Measurements from ENCODE around the gene RAPGEF4. TPM values are rescaled to one million over a fixed set of nuclear protein-coding genes. Genes with fewer than 3 reads are reported as not detected.
A peak's percentile ranks its signal among the peaks of the same experiment; 100 is the strongest.
"Not testable (repeated sequence)": the region's sequence is repeated elsewhere in the genome, so short reads cannot be mapped to it uniquely, and the experiment has no call there.

RAPGEF4 gene
- total RNA-seq, 1 donor from 2014 or later = 14.2 TPM

GRCh38 chr2:173028671-173029070 is 293.0 kb downstream of the RAPGEF4 start:
- no peak for DNase-seq (ENCODE audit: low read depth in 2 of 2)

GRCh38 chr2:173030561-173031490 is 295.2 kb downstream of the RAPGEF4 start:
- DNase-seq (ENCODE audit: low read depth in 2 of 2) = no peak

DNA sequence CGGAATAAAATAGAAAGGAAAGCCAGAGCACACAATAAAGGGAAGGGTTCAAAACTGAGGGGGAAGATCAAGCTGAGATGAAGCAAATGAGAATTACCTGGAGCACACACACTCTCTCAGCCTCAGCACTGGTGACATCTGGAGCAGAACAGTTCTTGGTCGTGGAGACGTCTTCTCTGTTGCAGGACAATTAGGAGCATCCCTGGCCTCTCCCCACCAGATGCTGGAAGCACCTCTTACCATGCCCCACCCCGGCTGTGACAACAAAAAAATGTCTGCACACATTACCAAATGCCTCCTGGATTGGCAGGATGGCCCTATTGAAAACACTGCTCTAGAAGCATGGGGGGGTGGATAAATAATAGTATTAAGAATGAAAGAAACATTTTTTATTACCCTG is 296.4 kb downstream of the RAPGEF4 start:
- no peak for DNase-seq (ENCODE audit: low read depth in 2 of 2)

GRCh38 chr2:173033084-173033483 is 297.4 kb downstream of the RAPGEF4 start:
- no peak for DNase-seq (ENCODE audit: low read depth in 2 of 2)

DNA sequence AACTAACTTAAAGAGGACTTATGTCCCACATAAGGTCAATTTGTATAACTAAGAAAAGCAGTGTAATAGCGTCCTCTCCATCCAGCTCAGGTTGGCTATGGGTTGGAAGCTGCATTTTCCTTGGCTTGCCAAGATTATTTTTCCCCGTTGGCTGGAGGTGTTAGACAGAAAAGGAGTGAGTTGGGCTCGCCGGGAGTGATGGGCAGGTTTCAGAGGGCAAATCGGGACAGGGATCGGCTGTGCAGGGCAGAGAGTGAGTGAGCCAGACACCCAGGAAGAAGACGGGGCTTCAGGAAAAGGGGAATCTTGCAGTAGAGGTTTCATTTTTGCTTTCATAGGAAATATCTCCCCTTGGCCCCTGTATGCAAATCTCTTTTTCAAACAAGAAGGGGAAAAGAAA is 298.5 kb downstream of the RAPGEF4 start:
- no peak for DNase-seq (ENCODE audit: low read depth in 2 of 2)

DNA sequence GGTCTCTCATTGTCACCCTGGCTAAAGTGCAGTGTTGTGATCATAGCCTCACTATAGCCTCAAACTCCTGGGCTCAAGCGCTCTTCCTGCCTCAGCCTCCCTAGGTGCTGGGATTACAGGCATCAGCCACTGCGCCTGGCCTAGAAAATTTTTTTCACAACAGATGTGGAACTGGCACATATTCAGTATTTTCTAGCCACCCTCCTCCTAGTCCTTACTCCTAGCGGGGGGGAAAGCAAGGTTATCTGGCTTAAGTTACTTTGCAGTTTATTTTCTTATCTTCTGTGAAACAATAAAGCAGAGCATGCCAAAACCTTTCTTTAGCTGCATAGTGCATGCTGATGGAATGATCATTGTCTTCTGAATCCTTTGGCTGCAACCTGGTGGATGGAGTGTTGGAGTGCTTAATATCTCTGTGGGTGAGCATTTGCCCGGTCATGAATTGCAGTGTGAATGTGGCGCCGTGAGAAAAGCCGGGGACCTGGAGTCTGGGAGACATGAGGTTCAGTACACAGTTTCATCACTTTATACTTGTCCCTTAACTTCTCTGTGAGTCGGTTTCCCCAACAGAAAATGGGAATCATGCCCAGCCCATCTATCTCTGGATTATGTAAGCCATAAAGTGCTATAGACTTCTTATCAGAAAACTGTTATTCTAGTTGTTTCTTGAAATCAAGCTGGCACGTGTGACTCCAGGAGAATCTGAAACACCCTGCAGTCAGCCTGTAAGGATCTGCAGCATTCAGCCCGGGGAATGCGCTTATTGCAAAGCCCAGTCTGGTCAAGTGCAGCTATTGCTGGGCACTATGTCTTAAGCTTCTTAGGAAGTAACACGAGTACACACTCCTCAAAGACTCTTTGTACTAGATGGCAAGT is 301.8 kb downstream of the RAPGEF4 start:
- DNase-seq (ENCODE audit: low read depth in 2 of 2) = no peak

DNA sequence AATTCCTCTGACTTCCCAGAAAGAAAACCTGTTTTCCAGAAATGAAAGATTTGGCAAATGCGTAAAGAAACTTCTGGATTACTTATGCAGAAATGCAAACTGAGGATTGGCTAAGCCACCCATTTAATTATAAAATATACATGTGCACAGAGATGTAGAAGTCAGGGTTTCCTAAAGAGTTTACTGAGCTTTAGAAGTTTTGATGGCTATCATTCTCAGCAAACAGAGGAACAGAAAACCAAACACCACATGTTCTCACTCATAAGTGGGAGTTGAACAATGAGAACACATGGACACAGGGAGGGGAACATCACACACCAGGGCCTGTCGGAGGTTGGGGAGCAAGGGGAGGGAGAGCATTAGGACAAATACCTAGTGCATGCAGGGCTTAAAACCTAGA is 302.6 kb downstream of the RAPGEF4 start:
- not testable (repeated sequence) for DNase-seq (ENCODE audit: low read depth in 2 of 2)

GRCh38 chr2:173040729-173041128 is 305.1 kb downstream of the RAPGEF4 start:
- no peak for DNase-seq (ENCODE audit: low read depth in 2 of 2)

DNA sequence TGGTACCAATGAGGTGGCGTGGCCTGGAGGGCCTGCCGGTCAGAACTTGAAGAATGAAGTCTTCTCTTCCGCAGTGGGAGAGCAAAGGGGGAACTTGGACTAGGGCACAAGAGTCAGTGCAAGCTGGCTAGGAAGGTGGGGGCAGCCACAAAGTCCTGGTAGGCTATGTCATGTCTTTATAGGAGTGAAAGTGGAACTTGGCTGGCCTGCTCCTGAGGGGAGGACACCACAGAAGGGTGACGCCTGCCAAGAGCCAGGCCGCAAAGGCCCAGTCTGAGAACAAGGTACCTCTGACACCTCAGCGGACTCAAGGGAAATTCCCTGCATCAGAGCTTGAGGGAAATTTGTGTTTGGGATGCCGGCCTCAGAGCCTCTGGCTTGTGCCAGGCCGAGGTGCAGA is 307.8 kb downstream of the RAPGEF4 start:
- no peak for DNase-seq (ENCODE audit: low read depth in 2 of 2)

DNA sequence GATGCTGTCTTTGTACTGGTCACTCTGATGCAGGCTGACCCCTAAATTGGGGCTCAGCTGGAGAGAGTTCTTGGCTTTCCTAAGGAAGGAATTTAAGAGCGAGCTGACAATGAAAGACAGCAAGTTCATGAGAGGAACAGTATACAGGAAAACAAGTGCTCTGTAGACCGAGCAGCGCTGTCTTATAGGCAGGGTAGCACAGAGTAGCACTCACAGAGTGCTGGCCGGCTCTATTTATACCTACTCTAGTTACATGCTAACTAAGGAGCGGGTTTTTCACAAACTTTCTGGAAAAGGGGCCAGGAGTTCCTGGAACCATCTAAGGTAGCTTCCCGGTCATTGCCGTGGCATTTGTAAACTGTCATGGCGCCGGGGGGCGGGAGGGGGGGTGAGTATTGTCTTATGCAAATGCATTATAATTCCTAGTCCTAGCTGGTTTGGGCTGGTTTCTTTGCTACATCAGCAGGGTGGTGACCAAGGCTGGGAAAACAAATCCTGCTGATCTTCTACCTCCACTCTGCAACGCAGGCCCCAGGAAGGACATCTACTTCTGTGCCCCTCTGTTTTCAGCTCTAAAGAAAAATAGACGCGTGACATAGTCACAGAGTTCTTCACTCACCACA is 308.4 kb downstream of the RAPGEF4 start:
- DNase-seq (ENCODE audit: low read depth in 2 of 2) = no peak

GRCh38 chr2:173044686-173045085 is 309.0 kb downstream of the RAPGEF4 start:
- no peak for DNase-seq (ENCODE audit: low read depth in 2 of 2)

GRCh38 chr2:173045181-173045580 is 309.5 kb downstream of the RAPGEF4 start:
- no peak for DNase-seq (ENCODE audit: low read depth in 2 of 2)

- no peak for DNase-seq (ENCODE audit: low read depth in 2 of 2)
These were observed 312.9 kb downstream of the RAPGEF4 start for GRCh38 chr2:173048522-173048896.

DNA sequence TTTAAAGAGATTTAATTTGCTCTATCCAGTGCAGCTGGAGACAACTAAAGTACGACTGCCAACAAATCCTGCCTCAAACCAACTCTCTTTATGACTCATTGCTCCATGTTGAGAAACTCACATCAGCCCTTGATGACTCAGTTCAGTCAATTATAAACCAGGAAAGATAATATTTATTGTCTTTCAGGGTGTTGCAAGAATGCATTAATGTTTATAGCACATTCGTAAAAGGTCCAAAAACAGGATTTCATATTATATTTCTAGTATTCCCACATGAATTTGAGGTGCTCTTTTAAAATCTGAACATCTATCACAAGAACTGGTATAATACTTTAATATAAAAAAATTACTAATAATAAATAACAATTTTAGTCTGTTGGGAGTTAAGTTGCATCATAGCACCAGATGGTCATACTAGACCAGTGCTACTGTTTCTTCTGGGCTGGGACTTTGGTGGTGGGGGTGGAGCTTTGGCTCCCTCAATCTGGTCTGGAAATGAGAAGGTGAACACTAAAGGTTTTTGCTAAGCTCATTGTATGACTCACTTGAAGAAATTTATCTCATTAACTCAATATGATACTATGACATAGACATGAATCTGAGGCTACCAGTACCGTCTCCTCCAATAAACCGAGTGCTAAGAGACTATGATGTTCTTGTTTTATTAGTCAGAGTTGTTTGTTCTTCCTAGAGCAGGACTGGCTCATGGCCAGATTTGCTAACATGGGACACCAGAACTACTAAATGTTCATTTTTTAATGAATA is 313.4 kb downstream of the RAPGEF4 start:
- peak; percentile 86 to 95 for DNase-seq (ENCODE audit: low read depth in 2 of 2)

GRCh38 chr2:173049831-173050230 is 314.2 kb downstream of the RAPGEF4 start:
- DNase-seq (ENCODE audit: low read depth in 2 of 2) = no peak

GRCh38 chr2:173050684-173051083 is 315.0 kb downstream of the RAPGEF4 start:
- no peak for DNase-seq (ENCODE audit: low read depth in 2 of 2)

- no peak for DNase-seq (ENCODE audit: low read depth in 2 of 2)
These were observed 316.0 kb downstream of the RAPGEF4 start for GRCh38 chr2:173051463-173052215.

DNA sequence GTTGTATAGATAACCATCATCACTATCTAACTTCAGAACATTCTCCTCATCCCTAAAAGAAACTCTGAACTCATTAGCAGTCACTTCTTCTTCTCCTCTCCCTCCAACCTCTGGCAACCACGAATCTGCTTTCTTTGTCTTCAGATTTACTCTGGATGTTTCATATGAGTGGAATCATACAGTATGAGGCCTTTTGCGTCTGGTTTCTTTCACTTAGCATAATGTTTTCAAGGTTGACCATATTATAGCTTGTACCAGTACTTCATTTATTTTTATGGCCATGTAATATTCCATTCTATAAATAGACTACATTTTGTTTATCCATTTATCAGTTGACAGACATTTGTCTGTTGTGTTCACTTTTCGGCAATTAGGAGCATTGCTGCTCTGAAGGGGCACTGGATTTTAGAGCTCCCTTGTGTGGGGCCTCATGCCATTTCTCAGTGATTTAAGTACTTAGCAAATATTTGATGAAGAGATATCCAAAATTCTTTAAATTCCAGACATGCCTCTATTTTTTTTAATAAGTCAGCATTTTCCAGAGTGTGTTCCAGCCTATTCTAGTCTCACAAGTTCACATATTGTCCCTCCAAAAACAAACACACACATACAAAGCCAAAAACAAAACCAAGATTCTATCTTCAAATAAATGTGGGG is 317.5 kb downstream of the RAPGEF4 start:
- DNase-seq (ENCODE audit: low read depth in 2 of 2) = no peak

DNA sequence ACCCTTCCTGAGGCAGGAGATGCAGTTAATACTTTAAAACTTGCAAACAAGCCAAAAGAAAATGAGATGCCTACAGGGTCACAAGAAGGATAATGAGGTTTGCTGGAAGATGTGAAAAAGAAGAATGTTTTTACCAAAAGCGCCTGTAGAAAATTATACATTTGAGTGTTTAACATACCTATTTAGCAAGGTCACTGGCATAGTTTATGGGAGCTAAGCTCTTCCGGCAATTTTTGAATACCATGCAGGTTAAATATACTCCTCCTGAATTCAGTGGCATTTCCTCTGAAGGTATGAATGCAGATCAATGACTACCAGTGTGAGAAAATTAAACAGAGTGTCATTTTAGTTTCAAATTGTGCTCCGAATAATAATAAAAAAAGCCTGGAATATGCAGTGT is 318.8 kb downstream of the RAPGEF4 start:
- no peak for DNase-seq (ENCODE audit: low read depth in 2 of 2)
